Suprapubic skin (tissue), 4 donors: Measurements from ENCODE around the gene SSBP1.

Source experiments
- EP300 ChIP-seq: sonication (generic); formaldehyde crosslinking; IDR thresholded peaks from one replicate; pipeline ENCODE4 v1.6.1; 2017; ENCODE audit warnings: antibody characterized with exemption
- POLR2A ChIP-seq, 2 donors: fragments of 450-650 bp; IDR thresholded peaks; one replicate each; pipeline ENCODE4 v1.6.1; 2017; ENCODE audit warnings: antibody characterized with exemption in 2 of 2, mild to moderate bottlenecking in 2 of 2, moderate library complexity in 2 of 2
- POLR2AphosphoS5 ChIP-seq, 3 donors: sonication (generic); formaldehyde crosslinking; IDR thresholded peaks; one replicate each; pipeline ENCODE4 v1.6.1; 2017; ENCODE audit warnings: antibody characterized with exemption in 3 of 3
- TF ChIP-seq, protein P1 (sequence below), 2 donors: fragments of 200-600 bp in 1 of 2; fragments of 450-650 bp in 1 of 2; sonication (generic) in 1 of 2; IDR thresholded peaks; one replicate each; pipeline ENCODE4 v1.5.1; 2016 to 2019; ENCODE audit warnings: antibody characterized with exemption in 2 of 2, mild to moderate bottlenecking in 1 of 2, moderate library complexity in 1 of 2

GRCh38 chr7:141722529-141722928, 15.6 kb upstream of the SSBP1 start:
- TF ChIP-seq POLR2AphosphoS5 (IDR thresholded peaks at IDR 0.05) (no peak), POLR2A (IDR thresholded peaks at IDR 0.05) (no peak), EP300 (no peak)
- TF ChIP-seq, protein P1, sequence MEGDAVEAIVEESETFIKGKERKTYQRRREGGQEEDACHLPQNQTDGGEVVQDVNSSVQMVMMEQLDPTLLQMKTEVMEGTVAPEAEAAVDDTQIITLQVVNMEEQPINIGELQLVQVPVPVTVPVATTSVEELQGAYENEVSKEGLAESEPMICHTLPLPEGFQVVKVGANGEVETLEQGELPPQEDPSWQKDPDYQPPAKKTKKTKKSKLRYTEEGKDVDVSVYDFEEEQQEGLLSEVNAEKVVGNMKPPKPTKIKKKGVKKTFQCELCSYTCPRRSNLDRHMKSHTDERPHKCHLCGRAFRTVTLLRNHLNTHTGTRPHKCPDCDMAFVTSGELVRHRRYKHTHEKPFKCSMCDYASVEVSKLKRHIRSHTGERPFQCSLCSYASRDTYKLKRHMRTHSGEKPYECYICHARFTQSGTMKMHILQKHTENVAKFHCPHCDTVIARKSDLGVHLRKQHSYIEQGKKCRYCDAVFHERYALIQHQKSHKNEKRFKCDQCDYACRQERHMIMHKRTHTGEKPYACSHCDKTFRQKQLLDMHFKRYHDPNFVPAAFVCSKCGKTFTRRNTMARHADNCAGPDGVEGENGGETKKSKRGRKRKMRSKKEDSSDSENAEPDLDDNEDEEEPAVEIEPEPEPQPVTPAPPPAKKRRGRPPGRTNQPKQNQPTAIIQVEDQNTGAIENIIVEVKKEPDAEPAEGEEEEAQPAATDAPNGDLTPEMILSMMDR (IDR thresholded peaks at IDR 0.05) = no peak
